IMR-90 (cell line): ENCODE data around the gene FAM53B. TPM values are rescaled to one million over a fixed set of nuclear protein-coding genes. Genes with fewer than 3 reads are reported as not detected.

ENCODE experiments used
- ATAC-seq: fragments of 200-7000 bp; cut with Tn5 transposase; 2 replicates; pipeline ENCODE4 v1.9.1; 2020; ENCODE audit warnings: low read depth, mild to moderate bottlenecking, moderate library complexity
- BruUV-seq: library from RNA; stranded (reverse); fragments of 400-500 nt; replicated peaks from 2 replicates; lab custom pipeline; 2021; lab: Mats Ljungman, UMichigan
- CTCF ChIA-PET: fragments of 300-600 bp; formaldehyde crosslinking; extraction: SDS; loops from one replicate; lab custom pipeline; 2021; ENCODE audit warnings: antibody characterized with exemption; lab: Yijun Ruan, JAX
- POLR2A ChIA-PET: fragments of 300-600 bp; sonication (Branson Sonifier 250); formaldehyde crosslinking; loops from one replicate; lab custom pipeline; 2022; ENCODE audit warnings: antibody characterized with exemption; ENCODE audit not compliant: unreplicated experiment; lab: Charles Lee
- DNase-seq: peaks from one replicate; pipeline ENCODE4 v3.0.0; 2013
- H2AFZ ChIP-seq: replicated peaks from 2 replicates; pipeline ENCODE3; 2013; ENCODE audit warnings: low read length, mild to moderate bottlenecking; ENCODE audit not compliant: poor library complexity
- H2AK5ac ChIP-seq: 2 replicates; pipeline ENCODE4 v1.6.1; 2013; ENCODE audit warnings: low read depth, low read length, inconsistent platforms
- H2AK9ac ChIP-seq: replicated peaks from 2 replicates; pipeline ENCODE3; 2013; ENCODE audit warnings: mild to moderate bottlenecking, low read depth, low read length, moderate library complexity; ENCODE audit not compliant: poor library complexity
- H2BK120ac ChIP-seq: 2 replicates; pipeline ENCODE4 v1.6.1; 2013; ENCODE audit warnings: low read depth, low read length, inconsistent platforms
- H2BK15ac ChIP-seq: 3 replicates; pipeline ENCODE4 v1.6.1; 2013; ENCODE audit warnings: low read depth, low read length, inconsistent platforms
- H2BK20ac ChIP-seq: 2 replicates; pipeline ENCODE4 v1.6.1; 2013; ENCODE audit warnings: low read depth, mild to moderate bottlenecking, inconsistent platforms, low read length, moderate library complexity
- H2BK5ac ChIP-seq: 2 replicates; pipeline ENCODE4 v1.6.1; 2013; ENCODE audit warnings: mild to moderate bottlenecking, low read depth, low read length, inconsistent platforms; ENCODE audit not compliant: poor library complexity, severe bottlenecking
- H3K14ac ChIP-seq: replicated peaks from 2 replicates; pipeline ENCODE4 v1.6.1; 2013; ENCODE audit warnings: low read depth, low read length, inconsistent platforms
- H3K18ac ChIP-seq: 2 replicates; pipeline ENCODE4 v1.6.1; 2013; ENCODE audit warnings: low read depth, low read length, control low read depth
- H3K23ac ChIP-seq: 2 replicates; pipeline ENCODE4 v1.6.1; 2013; ENCODE audit warnings: low read depth, low read length, inconsistent platforms
- H3K27ac ChIP-seq: 2 replicates; pipeline ENCODE4 v1.5.1; 2013; ENCODE audit warnings: mild to moderate bottlenecking, control low read depth, low read length; ENCODE audit not compliant: insufficient read depth
- H3K27me3 ChIP-seq: 2 replicates; pipeline ENCODE4 v1.6.1; 2013; ENCODE audit warnings: low read length; ENCODE audit not compliant: control insufficient read depth, insufficient read depth
- H3K36me3 ChIP-seq: 2 replicates; pipeline ENCODE4 v1.6.1; 2013; ENCODE audit warnings: low read length, mixed read lengths; ENCODE audit not compliant: control insufficient read depth, insufficient read depth
- H3K4ac ChIP-seq: 2 replicates; pipeline ENCODE4 v1.6.1; 2013; ENCODE audit warnings: low read depth, low read length, inconsistent platforms
- H3K4me1 ChIP-seq: 2 replicates; pipeline ENCODE4 v1.6.1; 2013; ENCODE audit warnings: low read length, mixed read lengths; ENCODE audit not compliant: control insufficient read depth, insufficient read depth
- H3K4me2 ChIP-seq: 2 replicates; pipeline ENCODE4 v1.6.1; 2013; ENCODE audit warnings: low read depth, mild to moderate bottlenecking, control low read depth, low read length, moderate library complexity
- H3K4me3 ChIP-seq: 2 replicates; pipeline ENCODE4 v1.5.1; 2013; ENCODE audit warnings: low read depth, mild to moderate bottlenecking, control low read depth, low read length, moderate library complexity; ENCODE audit not compliant: insufficient read depth
- H3K56ac ChIP-seq: 2 replicates; pipeline ENCODE4 v1.6.1; 2013; ENCODE audit warnings: low read length, inconsistent platforms; ENCODE audit not compliant: insufficient read depth; ENCODE audit errors: extremely low read depth
- H3K79me1 ChIP-seq, 2 experiments: 2 replicates each; pipeline ENCODE4 v1.6.1; 2013; ENCODE audit warnings: low read length in 2 of 2, inconsistent platforms in 1 of 2, low read depth in 1 of 2
- H3K9ac ChIP-seq: 2 replicates; pipeline ENCODE4 v1.6.1; 2013; ENCODE audit warnings: low read depth, low read length, control low read depth
- H3K9me1 ChIP-seq: 2 replicates; pipeline ENCODE4 v1.6.1; 2013; ENCODE audit warnings: low read length, inconsistent platforms; ENCODE audit not compliant: insufficient read depth
- H3K9me3 ChIP-seq: 2 replicates; pipeline ENCODE4 v1.6.1; 2013; ENCODE audit warnings: low read length; ENCODE audit not compliant: control insufficient read depth, insufficient read depth
- H4K20me1 ChIP-seq: 2 replicates; pipeline ENCODE4 v1.6.1; 2013; ENCODE audit warnings: low read length, inconsistent platforms; ENCODE audit not compliant: insufficient read depth
- H4K5ac ChIP-seq: 2 replicates; pipeline ENCODE4 v1.6.1; 2013; ENCODE audit warnings: mild to moderate bottlenecking, low read depth, low read length, control low read depth
- H4K8ac ChIP-seq, 2 experiments: 2 replicates each; pipeline ENCODE4 v1.6.1; 2013; ENCODE audit warnings: low read depth in 2 of 2, low read length in 2 of 2, control low read depth in 1 of 2, inconsistent platforms in 1 of 2
- H4K91ac ChIP-seq: 2 replicates; pipeline ENCODE4 v1.6.1; 2013; ENCODE audit warnings: low read depth, low read length, inconsistent platforms; ENCODE audit not compliant: insufficient read depth
- BHLHE40 ChIP-seq: fragments of 150-350 bp; IDR thresholded peaks from 2 replicates; pipeline ENCODE4 v1.6.1; 2016; ENCODE audit warnings: mild to moderate bottlenecking, low read depth, low read length
- CEBPB ChIP-seq: IDR thresholded peaks from 2 replicates; pipeline ENCODE4 v1.6.1; 2012; ENCODE audit warnings: low read depth, low read length, improper control_type of control experiment
- CHD1 ChIP-seq: IDR thresholded peaks from 2 replicates; pipeline ENCODE4 v1.6.1; 2012; ENCODE audit warnings: low read depth, low read length, improper control_type of control experiment
- CTCF ChIP-seq: conservative IDR thresholded peaks from 2 replicates; pipeline ENCODE4 v1.5.1; 2012; ENCODE audit warnings: mild to moderate bottlenecking, low read depth, low read length, improper control_type of control experiment
- ELK1 ChIP-seq: fragments of 150-350 bp; IDR thresholded peaks from 2 replicates; pipeline ENCODE4 v1.6.1; 2016; ENCODE audit warnings: low read depth, mild to moderate bottlenecking, low read length, moderate library complexity, borderline replicate concordance
- FOS ChIP-seq: fragments of 150-350 bp; IDR thresholded peaks from 2 replicates; pipeline ENCODE4 v1.6.1; 2016; ENCODE audit warnings: low read depth, low read length
- MAFK ChIP-seq: IDR thresholded peaks from 2 replicates; pipeline ENCODE4 v1.6.1; 2012; ENCODE audit warnings: low read depth, low read length, improper control_type of control experiment
- MAZ ChIP-seq: IDR thresholded peaks from 2 replicates; pipeline ENCODE4 v1.6.1; 2012; ENCODE audit warnings: low read depth, mild to moderate bottlenecking, low read length, improper control_type of control experiment, moderate library complexity, borderline replicate concordance
- NFE2L2 ChIP-seq: fragments of 150-350 bp; IDR thresholded peaks from 2 replicates; pipeline ENCODE4 v1.6.1; 2016; ENCODE audit warnings: low read depth, mild to moderate bottlenecking, low read length
- POLR2A ChIP-seq: IDR thresholded peaks from 2 replicates; pipeline ENCODE4 v1.6.1; 2012; ENCODE audit warnings: mild to moderate bottlenecking, low read depth, low read length
- RAD21 ChIP-seq: IDR thresholded peaks from 2 replicates; pipeline ENCODE4 v1.6.1; 2012; ENCODE audit warnings: low read length, improper control_type of control experiment
- RCOR1 ChIP-seq: IDR thresholded peaks from 2 replicates; pipeline ENCODE4 v1.6.1; 2012; ENCODE audit warnings: mild to moderate bottlenecking, low read length, improper control_type of control experiment; ENCODE audit not compliant: insufficient replicate concordance
- SMC3 ChIP-seq: fragments of 150-350 bp; IDR thresholded peaks from 2 replicates; pipeline ENCODE4 v1.6.1; 2016; ENCODE audit warnings: low read depth, mild to moderate bottlenecking, antibody characterized with exemption, low read length, moderate library complexity
- USF2 ChIP-seq: fragments of 150-350 bp; IDR thresholded peaks from 2 replicates; pipeline ENCODE4 v1.6.1; 2017; ENCODE audit warnings: mild to moderate bottlenecking, antibody characterized with exemption, low read length, low read depth
- WGBS, 2 experiments: methylation state at CpG; one replicate each; pipeline versions ENCODE4 v1.1.5 to v1.1.7; 2013; ENCODE audit warnings: missing lambda C conversion rate in 2 of 2; ENCODE audit not compliant: insufficient read length in 1 of 2; ENCODE audit errors: extremely low coverage in 2 of 2; 5-methylcytosine and 5-hydroxymethylcytosine counted together
- dilution Hi-C: fragments of 300-500 bp; cut with HindIII; formaldehyde crosslinking; loops from one replicate; pipeline ENCODE4 v1.14.3; 2018; ENCODE audit warnings: low sequenced_read_pairs; ENCODE audit not compliant: unreplicated experiment
- in situ Hi-C: fragments of 300-500 bp; cut with MboI; formaldehyde crosslinking; loops from 3 replicates; pipeline ENCODE4 v1.14.3; 2019; ENCODE audit warnings: low sequenced_read_pairs, inconsistent platforms, mixed read lengths
- intact Hi-C: fragments of 100-400 bp; cut with micrococcal nuclease; formaldehyde crosslinking; loops from 2 replicates; pipeline ENCODE4 v1.10.0; 2022
- polyA plus RNA-seq, 3 experiments: library from polyadenylated mRNA; depleted of rRNA; stranded (reverse); fragments of >200 nt; gene quantifications; 2 replicates each; pipeline ENCODE4 v1.2.3, GENCODE V29; 2012; ENCODE audit warnings: low replicate concordance in 1 of 3
- total RNA-seq: library from RNA; depleted of rRNA; stranded (reverse); fragments of >200 nt; gene quantifications from 2 replicates; pipeline ENCODE4 v1.2.3, GENCODE V29; 2012

The FAM53B gene
- total and polyA plus RNA-seq, 2 of the 4 experiments (the other 2 are of a cell fraction), result 3.8 to 5.7 TPM

GRCh38 chr10:124701435-124701834 lies 42.7 kb downstream of the FAM53B start:
- Histone ChIP-seq H3K9ac (no peak overlapping the region), H3K79me1 (0 out of 4 replicates have a peak, but pooled peaks cover 0 to 6% of the 10 kb centered on the region in 2 experiments), H3K4me2 (no peak overlapping the region), H4K8ac (peak overlapping the region in 1 of 2 experiments; percentile 27; a peak in 2 of 4 replicates), H2AK9ac (peak overlapping the region; percentile 67), H2AFZ (peak overlapping the region; percentile 69), H3K27ac (peak overlapping the region; percentile 23; the same call in 1 of the 2 replicates), H3K4ac (peak overlapping the region; percentile 41), H3K4me1 (peaks cover 17% of the 10 kb centered on the region), H2BK5ac (no peak overlapping the region), H3K27me3 (no peaks in the 10 kb centered on the region), H3K23ac (no peak overlapping the region), H2BK15ac (no peak overlapping the region), H4K91ac (0 out of 2 replicates have a peak overlapping the region, but pooled peaks have one; percentile 16), H3K36me3 (peaks cover 7% of the 10 kb centered on the region; the same call in 1 of the 2 replicates), H4K20me1 (peaks cover 3% of the 10 kb centered on the region), H3K4me3 (no peak overlapping the region), H2BK20ac (no peak overlapping the region), H3K18ac (no peak overlapping the region), H2AK5ac (no peak overlapping the region), H3K14ac (0 out of 2 replicates have a peak overlapping the region, but pooled peaks have one; percentile 49), H3K56ac (no peak overlapping the region), H4K5ac (peak overlapping the region; percentile 10; the same call in 1 of the 2 replicates), H3K9me3 (no peaks in the 10 kb centered on the region), H3K9me1 (peaks cover 15% of the 10 kb centered on the region; the same call in 1 of the 2 replicates), H2BK120ac (no peak overlapping the region)
- 40% methylated on average over 3 of the region's 6 CpGs; no CpG with 5 or more reads in 1 of the 2 experiments for WGBS, 2 experiments
- dilution Hi-C loops, result no loop called here
- no TSS peak for BruUV-seq
- ATAC-seq, result peak; percentile 84
- CTCF ChIA-PET, result interaction anchor here (1.5 kb wide), 1 partner anchor 40 kb away, joined by 3 read pairs; no protein-coding TSS in a partner anchor
- in situ Hi-C loops, result no loop called here
- POLR2A ChIA-PET, result no interaction called here
- intact Hi-C loops, result loop anchor here (5.0 kb wide), 1 partner anchor 41 kb away; the partner anchor contains the start of gene FAM53B
- peak; percentile 71 for DNase-seq
- no peak for TF ChIP-seq USF2
- TF ChIP-seq RAD21, result no peak
- TF ChIP-seq BHLHE40, result no peak
- no peak for TF ChIP-seq CEBPB
- TF ChIP-seq SMC3, result no peak
- TF ChIP-seq NFE2L2, result no peak
- no peak for TF ChIP-seq POLR2A
- TF ChIP-seq RCOR1, result no peak
- TF ChIP-seq CTCF, result no peak
- TF ChIP-seq MAZ, result no peak
- no peak for TF ChIP-seq MAFK
- no peak for TF ChIP-seq ELK1
- no peak for TF ChIP-seq FOS
- no peak for TF ChIP-seq CHD1
